GM12878 (cell line): ENCODE measurements around the gene TBC1D10A. TPM values are rescaled to one million over a fixed set of nuclear protein-coding genes. Genes with fewer than 3 reads are reported as not detected.

Experiments
- ATAC-seq: fragments of 200-7000 bp; cut with Tn5 transposase; 3 replicates; pipeline ENCODE4 v1.9.1; 2020; ENCODE audit warnings: mild to moderate bottlenecking, moderate library complexity
- BruUV-seq: library from RNA; stranded (reverse); fragments of 400-500 nt; replicated peaks from 2 replicates; lab custom pipeline; 2021; lab: Mats Ljungman, UMichigan
- CTCF ChIA-PET: fragments of 300-600 bp; sonication (Branson Sonifier 250); formaldehyde crosslinking; extraction: SDS; loops from one replicate; lab custom pipeline; 2021; ENCODE audit warnings: inconsistent platforms; lab: Yijun Ruan, JAX
- POLR2A ChIA-PET: fragments of 350-600 bp; formaldehyde crosslinking; extraction: SDS; loops from one replicate; lab custom pipeline; 2021; ENCODE audit warnings: inconsistent platforms; lab: Charles Lee
- RAD21 ChIA-PET: fragments of 300-600 bp; sonication (Branson Sonifier 250); formaldehyde crosslinking; loops from one replicate; lab custom pipeline; 2023; ENCODE audit warnings: antibody characterized with exemption; ENCODE audit not compliant: unreplicated experiment; lab: Charles Lee
- SMC1A ChIA-PET: fragments of 300-600 bp; sonication (Branson Sonifier 250); formaldehyde crosslinking; loops from one replicate; lab custom pipeline; 2023; ENCODE audit not compliant: unreplicated experiment, uncharacterized antibody; lab: Charles Lee
- DNase-seq: peaks from one replicate; pipeline ENCODE4 v3.0.0-alpha.2; 2011; ENCODE audit warnings: low read depth, low spot score
- FAIRE-seq: peaks from 3 replicates; lab custom pipeline; 2011; peaks lifted over from hg19 to GRCh38; lab: Jason Lieb, UNC
- H2AFZ ChIP-seq: 2 replicates; pipeline ENCODE4 v1.6.0; 2011; ENCODE audit warnings: low read depth, low read length, control low read depth; ENCODE audit not compliant: control insufficient read depth
- H3K27ac ChIP-seq: 2 replicates; pipeline ENCODE4 v1.5.1; 2011; ENCODE audit warnings: control low read depth; ENCODE audit not compliant: control insufficient read depth, insufficient read depth
- H3K27me3 ChIP-seq, 2 experiments: replicated peaks in 1 of 2; 2 replicates each; pipeline versions ENCODE4 v1.6.0 to v1.6.1; 2011; ENCODE audit warnings: low read length in 1 of 2; ENCODE audit not compliant: control insufficient read depth in 2 of 2, insufficient read depth in 2 of 2
- H3K36me3 ChIP-seq, 2 experiments: 2 replicates each; pipeline ENCODE4 v1.5.1; 2011; ENCODE audit warnings: low read length in 1 of 2; ENCODE audit not compliant: control insufficient read depth in 2 of 2, insufficient read depth in 2 of 2
- H3K4me1 ChIP-seq: 2 replicates; pipeline ENCODE4 v1.6.1; 2011; ENCODE audit warnings: mild to moderate bottlenecking, low read length, moderate library complexity, mixed read lengths; ENCODE audit not compliant: control insufficient read depth, insufficient read depth
- H3K4me2 ChIP-seq: 2 replicates; pipeline ENCODE4 v1.6.0; 2011; ENCODE audit warnings: control low read depth; ENCODE audit not compliant: control insufficient read depth, insufficient read depth
- H3K4me3 ChIP-seq: fragments of 200-600 bp; sonication (generic); 2 replicates; pipeline ENCODE4 v1.5.1; 2016
- H3K79me2 ChIP-seq: 2 replicates; pipeline ENCODE4 v1.6.0; 2011; ENCODE audit warnings: low read length; ENCODE audit not compliant: control insufficient read depth, insufficient read depth
- H3K9ac ChIP-seq: 2 replicates; pipeline ENCODE4 v1.8.0; 2011; ENCODE audit warnings: low read length, control low read depth, mixed read lengths; ENCODE audit not compliant: control insufficient read depth, insufficient read depth
- H3K9me3 ChIP-seq: replicated peaks from 3 replicates; pipeline ENCODE4 v1.5.1; 2011; ENCODE audit warnings: mild to moderate bottlenecking, low read length; ENCODE audit not compliant: control insufficient read depth, insufficient read depth
- H4K20me1 ChIP-seq: 2 replicates; pipeline ENCODE4 v1.6.0; 2011; ENCODE audit not compliant: control insufficient read depth, insufficient read depth
- BRCA1 ChIP-seq: IDR thresholded peaks from 2 replicates; pipeline ENCODE4 v1.6.1; 2011; ENCODE audit warnings: low read depth, low read length, improper control_type of control experiment
- CBFB ChIP-seq: IDR thresholded peaks from 2 replicates; pipeline ENCODE4 v1.6.1; 2016; ENCODE audit warnings: antibody characterized with exemption, low read depth
- IKZF1 ChIP-seq: fragments of 450-650 bp; conservative IDR thresholded peaks from 2 replicates; pipeline ENCODE4 v1.6.1; 2017; ENCODE audit warnings: antibody characterized with exemption, mild to moderate bottlenecking
- POU2F2 ChIP-seq: IDR thresholded peaks from 3 replicates; pipeline ENCODE4 v1.6.1; 2011; ENCODE audit warnings: low read depth, mild to moderate bottlenecking, low read length, borderline replicate concordance
- SIN3A ChIP-seq: IDR thresholded peaks from 2 replicates; pipeline ENCODE4 v1.6.1; 2012; ENCODE audit warnings: low read depth, low read length, improper control_type of control experiment
- TBL1XR1 ChIP-seq: IDR thresholded peaks from 2 replicates; pipeline ENCODE4 v1.6.1; 2012; ENCODE audit warnings: low read depth, low read length, improper control_type of control experiment
- YBX1 ChIP-seq: fragments of 450-650 bp; IDR thresholded peaks from 2 replicates; pipeline ENCODE4 v1.6.1; 2016; ENCODE audit warnings: antibody characterized with exemption
- WGBS: methylation state at CpG from one replicate; pipeline ENCODE4 v1.1.6; 2016; ENCODE audit warnings: low lambda C conversion rate; ENCODE audit not compliant: insufficient replicate concordance, insufficient coverage; ENCODE audit errors: missing lambda C conversion rate; 5-methylcytosine and 5-hydroxymethylcytosine counted together
- in situ Hi-C: fragments of 300-500 bp; cut with MboI; formaldehyde crosslinking; loops from 9 replicates; pipeline ENCODE4 v1.14.3; 2018; ENCODE audit warnings: mixed read lengths
- intact Hi-C: fragments of 100-400 bp; cut with micrococcal nuclease; formaldehyde crosslinking; loops from one replicate; pipeline ENCODE4 v1.14.2; 2022; ENCODE audit not compliant: unreplicated experiment
- polyA plus RNA-seq, 11 experiments: library from polyadenylated mRNA; depleted of rRNA in 4 of 11; unstranded in 6 of 11; stranded (reverse) in 5 of 11; fragments of >200 nt; fragmentation: Nextera tagmentation in 4 of 11; fragmentation: Illumina TruSeq in 1 of 11; extraction: Ambion mirVana in 4 of 11; extraction: Trizol in 1 of 11; gene quantifications; 1 replicate in 1 of 11; 2 replicates in 10 of 11; pipeline versions ENCODE4 v1.2.1 to v1.2.3, GENCODE V29; 2011 to 2016; ENCODE audit warnings: inconsistent platforms in 2 of 11, missing spikeins in 2 of 11, low read depth in 1 of 11
- total RNA-seq, 4 experiments: library from RNA; depleted of rRNA in 3 of 4; stranded (reverse); fragments of >200 nt in 3 of 4; fragmentation: Illumina TruSeq in 1 of 4; extraction: Trizol in 1 of 4; gene quantifications; 2 replicates each; pipeline versions ENCODE4 v1.2.1 to v1.2.3, GENCODE V29; 2013 to 2021
- TF ChIP-seq, protein P1 (sequence below): fragments of 450-650 bp; IDR thresholded peaks from 2 replicates; pipeline ENCODE4 v1.6.1; 2017; ENCODE audit warnings: antibody characterized with exemption, mild to moderate bottlenecking, moderate library complexity
- TF ChIP-seq, protein P2 (sequence below): fragments of 450-650 bp; IDR thresholded peaks from 2 replicates; pipeline ENCODE4 v1.6.1; 2017; ENCODE audit warnings: mild to moderate bottlenecking
- TF ChIP-seq, protein P3 (sequence below): fragments of 450-650 bp; IDR thresholded peaks from 2 replicates; pipeline ENCODE4 v1.6.1; 2016; ENCODE audit warnings: mild to moderate bottlenecking, moderate library complexity, borderline replicate concordance
- TF ChIP-seq, protein P4 (sequence below): fragments of 450-650 bp; IDR thresholded peaks from 2 replicates; pipeline ENCODE4 v1.6.1; 2018; ENCODE audit warnings: borderline replicate concordance, mild to moderate bottlenecking; ENCODE audit not compliant: partially characterized antibody

TBC1D10A gene
- total and polyA plus RNA-seq, 10 of the 15 experiments (the other 5 are each of a cell fraction or from before 2014, with no cell fraction given): 0.27 to 25.7 (median 15.3) TPM

DNA sequence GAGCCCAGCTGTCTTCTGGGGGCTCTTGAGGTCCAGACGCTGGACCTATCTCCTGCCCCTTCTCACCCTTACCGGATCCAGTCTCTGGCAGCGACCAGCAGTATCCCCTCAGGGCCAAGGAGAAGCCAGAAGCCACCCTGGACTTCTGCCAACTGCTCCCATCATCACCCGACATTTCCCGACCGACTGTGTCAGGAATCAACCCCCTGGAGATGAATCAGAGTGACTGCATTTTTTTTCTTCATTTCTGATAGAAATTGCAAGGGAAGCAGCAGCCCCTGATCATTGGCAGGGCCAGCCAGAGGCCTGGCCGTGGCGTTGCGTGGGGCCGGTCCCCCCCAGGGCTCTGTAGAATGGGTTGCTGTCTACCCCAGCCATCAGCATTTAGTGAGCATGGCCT, 75.0 kb downstream of the TBC1D10A start:
- RAD21 ChIA-PET: interaction anchor here (1.5 to 1.6 kb wide), 2 partner anchors 37 to 144 kb away, joined by 4 to 5 read pairs; no protein-coding TSS in a partner anchor
- FAIRE-seq: no peak
- TF ChIP-seq IKZF1: no peak
- TF ChIP-seq CBFB: no peak
- TF ChIP-seq BRCA1: no peak
- TF ChIP-seq, protein P1, sequence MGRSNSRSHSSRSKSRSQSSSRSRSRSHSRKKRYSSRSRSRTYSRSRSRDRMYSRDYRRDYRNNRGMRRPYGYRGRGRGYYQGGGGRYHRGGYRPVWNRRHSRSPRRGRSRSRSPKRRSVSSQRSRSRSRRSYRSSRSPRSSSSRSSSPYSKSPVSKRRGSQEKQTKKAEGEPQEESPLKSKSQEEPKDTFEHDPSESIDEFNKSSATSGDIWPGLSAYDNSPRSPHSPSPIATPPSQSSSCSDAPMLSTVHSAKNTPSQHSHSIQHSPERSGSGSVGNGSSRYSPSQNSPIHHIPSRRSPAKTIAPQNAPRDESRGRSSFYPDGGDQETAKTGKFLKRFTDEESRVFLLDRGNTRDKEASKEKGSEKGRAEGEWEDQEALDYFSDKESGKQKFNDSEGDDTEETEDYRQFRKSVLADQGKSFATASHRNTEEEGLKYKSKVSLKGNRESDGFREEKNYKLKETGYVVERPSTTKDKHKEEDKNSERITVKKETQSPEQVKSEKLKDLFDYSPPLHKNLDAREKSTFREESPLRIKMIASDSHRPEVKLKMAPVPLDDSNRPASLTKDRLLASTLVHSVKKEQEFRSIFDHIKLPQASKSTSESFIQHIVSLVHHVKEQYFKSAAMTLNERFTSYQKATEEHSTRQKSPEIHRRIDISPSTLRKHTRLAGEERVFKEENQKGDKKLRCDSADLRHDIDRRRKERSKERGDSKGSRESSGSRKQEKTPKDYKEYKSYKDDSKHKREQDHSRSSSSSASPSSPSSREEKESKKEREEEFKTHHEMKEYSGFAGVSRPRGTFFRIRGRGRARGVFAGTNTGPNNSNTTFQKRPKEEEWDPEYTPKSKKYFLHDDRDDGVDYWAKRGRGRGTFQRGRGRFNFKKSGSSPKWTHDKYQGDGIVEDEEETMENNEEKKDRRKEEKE: no peak
- no peak for TF ChIP-seq POU2F2
- TF ChIP-seq, protein P2, sequence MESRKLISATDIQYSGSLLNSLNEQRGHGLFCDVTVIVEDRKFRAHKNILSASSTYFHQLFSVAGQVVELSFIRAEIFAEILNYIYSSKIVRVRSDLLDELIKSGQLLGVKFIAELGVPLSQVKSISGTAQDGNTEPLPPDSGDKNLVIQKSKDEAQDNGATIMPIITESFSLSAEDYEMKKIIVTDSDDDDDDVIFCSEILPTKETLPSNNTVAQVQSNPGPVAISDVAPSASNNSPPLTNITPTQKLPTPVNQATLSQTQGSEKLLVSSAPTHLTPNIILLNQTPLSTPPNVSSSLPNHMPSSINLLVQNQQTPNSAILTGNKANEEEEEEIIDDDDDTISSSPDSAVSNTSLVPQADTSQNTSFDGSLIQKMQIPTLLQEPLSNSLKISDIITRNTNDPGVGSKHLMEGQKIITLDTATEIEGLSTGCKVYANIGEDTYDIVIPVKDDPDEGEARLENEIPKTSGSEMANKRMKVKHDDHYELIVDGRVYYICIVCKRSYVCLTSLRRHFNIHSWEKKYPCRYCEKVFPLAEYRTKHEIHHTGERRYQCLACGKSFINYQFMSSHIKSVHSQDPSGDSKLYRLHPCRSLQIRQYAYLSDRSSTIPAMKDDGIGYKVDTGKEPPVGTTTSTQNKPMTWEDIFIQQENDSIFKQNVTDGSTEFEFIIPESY: no peak
- TF ChIP-seq SIN3A: no peak
- TF ChIP-seq YBX1: no peak
- TF ChIP-seq, protein P3, sequence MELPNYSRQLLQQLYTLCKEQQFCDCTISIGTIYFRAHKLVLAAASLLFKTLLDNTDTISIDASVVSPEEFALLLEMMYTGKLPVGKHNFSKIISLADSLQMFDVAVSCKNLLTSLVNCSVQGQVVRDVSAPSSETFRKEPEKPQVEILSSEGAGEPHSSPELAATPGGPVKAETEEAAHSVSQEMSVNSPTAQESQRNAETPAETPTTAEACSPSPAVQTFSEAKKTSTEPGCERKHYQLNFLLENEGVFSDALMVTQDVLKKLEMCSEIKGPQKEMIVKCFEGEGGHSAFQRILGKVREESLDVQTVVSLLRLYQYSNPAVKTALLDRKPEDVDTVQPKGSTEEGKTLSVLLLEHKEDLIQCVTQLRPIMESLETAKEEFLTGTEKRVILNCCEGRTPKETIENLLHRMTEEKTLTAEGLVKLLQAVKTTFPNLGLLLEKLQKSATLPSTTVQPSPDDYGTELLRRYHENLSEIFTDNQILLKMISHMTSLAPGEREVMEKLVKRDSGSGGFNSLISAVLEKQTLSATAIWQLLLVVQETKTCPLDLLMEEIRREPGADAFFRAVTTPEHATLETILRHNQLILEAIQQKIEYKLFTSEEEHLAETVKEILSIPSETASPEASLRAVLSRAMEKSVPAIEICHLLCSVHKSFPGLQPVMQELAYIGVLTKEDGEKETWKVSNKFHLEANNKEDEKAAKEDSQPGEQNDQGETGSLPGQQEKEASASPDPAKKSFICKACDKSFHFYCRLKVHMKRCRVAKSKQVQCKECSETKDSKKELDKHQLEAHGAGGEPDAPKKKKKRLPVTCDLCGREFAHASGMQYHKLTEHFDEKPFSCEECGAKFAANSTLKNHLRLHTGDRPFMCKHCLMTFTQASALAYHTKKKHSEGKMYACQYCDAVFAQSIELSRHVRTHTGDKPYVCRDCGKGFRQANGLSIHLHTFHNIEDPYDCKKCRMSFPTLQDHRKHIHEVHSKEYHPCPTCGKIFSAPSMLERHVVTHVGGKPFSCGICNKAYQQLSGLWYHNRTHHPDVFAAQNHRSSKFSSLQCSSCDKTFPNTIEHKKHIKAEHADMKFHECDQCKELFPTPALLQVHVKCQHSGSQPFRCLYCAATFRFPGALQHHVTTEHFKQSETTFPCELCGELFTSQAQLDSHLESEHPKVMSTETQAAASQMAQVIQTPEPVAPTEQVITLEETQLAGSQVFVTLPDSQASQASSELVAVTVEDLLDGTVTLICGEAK: no peak
- no peak for TF ChIP-seq TBL1XR1
- TF ChIP-seq, protein P4, sequence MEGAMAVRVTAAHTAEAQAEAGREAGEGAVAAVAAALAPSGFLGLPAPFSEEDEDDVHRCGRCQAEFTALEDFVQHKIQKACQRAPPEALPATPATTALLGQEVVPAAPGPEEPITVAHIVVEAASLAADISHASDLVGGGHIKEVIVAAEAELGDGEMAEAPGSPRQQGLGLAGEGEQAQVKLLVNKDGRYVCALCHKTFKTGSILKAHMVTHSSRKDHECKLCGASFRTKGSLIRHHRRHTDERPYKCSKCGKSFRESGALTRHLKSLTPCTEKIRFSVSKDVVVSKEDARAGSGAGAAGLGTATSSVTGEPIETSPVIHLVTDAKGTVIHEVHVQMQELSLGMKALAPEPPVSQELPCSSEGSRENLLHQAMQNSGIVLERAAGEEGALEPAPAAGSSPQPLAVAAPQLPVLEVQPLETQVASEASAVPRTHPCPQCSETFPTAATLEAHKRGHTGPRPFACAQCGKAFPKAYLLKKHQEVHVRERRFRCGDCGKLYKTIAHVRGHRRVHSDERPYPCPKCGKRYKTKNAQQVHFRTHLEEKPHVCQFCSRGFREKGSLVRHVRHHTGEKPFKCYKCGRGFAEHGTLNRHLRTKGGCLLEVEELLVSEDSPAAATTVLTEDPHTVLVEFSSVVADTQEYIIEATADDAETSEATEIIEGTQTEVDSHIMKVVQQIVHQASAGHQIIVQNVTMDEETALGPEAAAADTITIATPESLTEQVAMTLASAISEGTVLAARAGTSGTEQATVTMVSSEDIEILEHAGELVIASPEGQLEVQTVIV: no peak

More for the DNA sequence above, 75.0 kb downstream of the TBC1D10A start:
- Histone ChIP-seq H3K4me2 (no peak overlapping the region), H3K4me3 (no peak overlapping the region), H3K9ac (no peak overlapping the region), H3K36me3 (no peaks in the 10 kb centered on the region), H3K27me3 (peaks cover 2 to 3% of the 10 kb centered on the region in 2 experiments; a peak in 1 of 4 replicates), H4K20me1 (no peaks in the 10 kb centered on the region), H3K4me1 (peaks cover 10% of the 10 kb centered on the region), H2AFZ (no peak overlapping the region), H3K9me3 (no peaks in the 10 kb centered on the region), H3K79me2 (no peaks in the 10 kb centered on the region), H3K27ac (no peak overlapping the region)
- in situ Hi-C loops: no loop called here
- POLR2A ChIA-PET: no interaction called here
- no peak for DNase-seq
- SMC1A ChIA-PET: no interaction called here
- ATAC-seq: no peak
- CTCF ChIA-PET: interaction anchor here (1.1 to 1.5 kb wide), 2 partner anchors 37 to 147 kb away, joined by 4 to 5 read pairs; partner anchors contain the start of gene CASTOR1
- intact Hi-C loops: no loop called here
- WGBS: 54% methylated on average over 10 of the region's 10 CpGs
- BruUV-seq: no TSS peak
